ENCODE data around the gene KLHL7. TPM values are rescaled to one million over a fixed set of nuclear protein-coding genes. Genes with fewer than 3 reads are reported as not detected.

The KLHL7 gene
- total RNA-seq, 1 experiment from 2014 or later: 33.8 TPM

DNA sequence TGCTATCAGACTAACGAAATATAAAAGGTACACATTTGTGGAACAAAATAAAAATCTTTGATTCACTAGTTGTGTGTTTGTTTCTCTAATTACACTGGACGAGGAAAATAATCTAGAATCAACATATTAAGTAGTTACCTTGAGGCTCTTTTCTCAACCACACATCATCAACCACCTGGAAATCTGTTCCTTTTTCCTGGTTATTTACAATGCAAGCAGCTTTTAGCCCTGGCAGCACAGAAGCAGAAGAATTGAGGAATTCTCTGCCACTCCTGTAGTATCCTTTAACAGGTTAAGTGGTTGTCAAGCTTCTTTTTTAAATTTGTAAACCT is 100.0 kb downstream of the KLHL7 start:
- ChIA-PET POLR2A (no interaction called here), CTCF (no interaction called here)
- in situ Hi-C loops (cut with HindIII; ENCODE audit: low pct_unique_long_range_greater_than_20kb, low sequenced_read_pairs) (no loop called here), intact Hi-C loops (cut with micrococcal nuclease; ENCODE audit: unreplicated experiment) (no loop called here)
- H3K9me3 ChIP-seq (ENCODE audit: control insufficient read depth, insufficient read depth, low read depth, low read length): no peaks in the 10 kb centered on the region
- BruUV-seq (replicated peaks): no TSS peak
- ATAC-seq (no peak), DNase-seq (ENCODE audit: low read depth, low spot score) (no peak)
- H3K27me3 ChIP-seq (ENCODE audit: control insufficient read depth, insufficient read depth, low read length): no peaks in the 10 kb centered on the region
- TF ChIP-seq, protein P1, sequence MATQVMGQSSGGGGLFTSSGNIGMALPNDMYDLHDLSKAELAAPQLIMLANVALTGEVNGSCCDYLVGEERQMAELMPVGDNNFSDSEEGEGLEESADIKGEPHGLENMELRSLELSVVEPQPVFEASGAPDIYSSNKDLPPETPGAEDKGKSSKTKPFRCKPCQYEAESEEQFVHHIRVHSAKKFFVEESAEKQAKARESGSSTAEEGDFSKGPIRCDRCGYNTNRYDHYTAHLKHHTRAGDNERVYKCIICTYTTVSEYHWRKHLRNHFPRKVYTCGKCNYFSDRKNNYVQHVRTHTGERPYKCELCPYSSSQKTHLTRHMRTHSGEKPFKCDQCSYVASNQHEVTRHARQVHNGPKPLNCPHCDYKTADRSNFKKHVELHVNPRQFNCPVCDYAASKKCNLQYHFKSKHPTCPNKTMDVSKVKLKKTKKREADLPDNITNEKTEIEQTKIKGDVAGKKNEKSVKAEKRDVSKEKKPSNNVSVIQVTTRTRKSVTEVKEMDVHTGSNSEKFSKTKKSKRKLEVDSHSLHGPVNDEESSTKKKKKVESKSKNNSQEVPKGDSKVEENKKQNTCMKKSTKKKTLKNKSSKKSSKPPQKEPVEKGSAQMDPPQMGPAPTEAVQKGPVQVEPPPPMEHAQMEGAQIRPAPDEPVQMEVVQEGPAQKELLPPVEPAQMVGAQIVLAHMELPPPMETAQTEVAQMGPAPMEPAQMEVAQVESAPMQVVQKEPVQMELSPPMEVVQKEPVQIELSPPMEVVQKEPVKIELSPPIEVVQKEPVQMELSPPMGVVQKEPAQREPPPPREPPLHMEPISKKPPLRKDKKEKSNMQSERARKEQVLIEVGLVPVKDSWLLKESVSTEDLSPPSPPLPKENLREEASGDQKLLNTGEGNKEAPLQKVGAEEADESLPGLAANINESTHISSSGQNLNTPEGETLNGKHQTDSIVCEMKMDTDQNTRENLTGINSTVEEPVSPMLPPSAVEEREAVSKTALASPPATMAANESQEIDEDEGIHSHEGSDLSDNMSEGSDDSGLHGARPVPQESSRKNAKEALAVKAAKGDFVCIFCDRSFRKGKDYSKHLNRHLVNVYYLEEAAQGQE (IDR thresholded peaks at IDR 0.05; ENCODE audit: insufficient read depth in 1 of 2, low read depth in 2 of 2, low read length in 1 of 2): no peak
- TF ChIP-seq SIN3A (IDR thresholded peaks at IDR 0.05; ENCODE audit: borderline replicate concordance, insufficient read depth, low read depth, low read length): no peak
- no peak overlapping the region for H3K4me3 ChIP-seq (ENCODE audit: low read depth in 2 of 2, low read length in 2 of 2)
- H3K4me1 ChIP-seq (ENCODE audit: control insufficient read depth, insufficient read depth, low read length): no peaks in the 10 kb centered on the region
- H3K36me3 ChIP-seq (ENCODE audit: control insufficient read depth, insufficient read depth, low read length): peaks cover 6% of the 10 kb centered on the region; the same call in 1 of the 2 replicates
- no peak overlapping the region for H3K27ac ChIP-seq (ENCODE audit: low read length)

DNA sequence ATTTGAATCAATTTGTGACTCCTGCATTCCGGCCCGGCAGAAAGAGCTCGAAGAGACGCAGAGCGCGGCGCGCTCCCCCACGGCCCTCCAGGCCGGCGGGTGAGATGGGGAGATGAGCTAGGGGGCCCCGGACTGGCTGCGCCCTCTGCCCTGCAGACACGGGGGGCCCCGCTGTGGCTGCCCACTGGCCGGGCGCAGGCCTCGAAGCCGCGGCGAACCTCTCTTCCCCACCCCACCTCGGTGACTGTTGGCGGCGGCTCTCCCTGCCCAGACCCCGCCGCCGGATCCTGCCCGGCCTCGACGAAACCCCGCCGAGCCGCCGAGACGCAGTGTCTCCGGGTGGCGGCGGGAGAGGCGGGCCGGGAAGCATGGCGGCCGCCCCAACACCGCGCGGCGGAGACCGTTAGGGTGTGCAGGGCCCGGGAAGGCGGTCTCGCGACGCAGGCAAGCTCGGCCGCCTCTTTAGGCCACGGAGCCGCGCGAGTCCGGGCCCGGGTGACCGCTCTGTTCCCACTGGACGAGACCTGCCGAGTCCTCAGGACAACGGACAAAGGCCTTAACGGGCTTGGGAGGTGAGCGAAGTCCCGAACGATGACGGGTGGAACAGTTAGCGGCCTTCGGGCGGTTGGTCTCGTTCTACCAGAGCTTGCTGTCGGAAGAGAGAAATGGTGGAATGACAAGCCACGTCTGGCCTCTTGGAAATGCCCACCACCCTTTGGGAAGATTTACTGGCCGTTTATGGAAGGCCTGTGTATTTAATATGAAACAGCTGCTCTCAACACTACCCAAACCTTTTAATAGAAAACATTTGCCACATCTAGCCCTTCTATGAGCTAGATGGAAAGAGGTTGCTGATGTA is 100.6 kb downstream of the KLHL7 start:
- DNase-seq (ENCODE audit: low read depth, low spot score) (no peak), ATAC-seq (no peak)
- intact Hi-C loops (cut with micrococcal nuclease; ENCODE audit: unreplicated experiment): no loop called here
- no peaks in the 10 kb centered on the region for H3K27me3 ChIP-seq (ENCODE audit: control insufficient read depth, insufficient read depth, low read length)
- H3K9me3 ChIP-seq (ENCODE audit: control insufficient read depth, insufficient read depth, low read depth, low read length): no peaks in the 10 kb centered on the region
- no peak overlapping the region for H3K27ac ChIP-seq (ENCODE audit: low read length)
- CTCF ChIA-PET: no interaction called here
- no peak overlapping the region for H3K4me3 ChIP-seq (ENCODE audit: low read depth in 2 of 2, low read length in 2 of 2)
- no peaks in the 10 kb centered on the region for H3K4me1 ChIP-seq (ENCODE audit: control insufficient read depth, insufficient read depth, low read length)
- H3K36me3 ChIP-seq (ENCODE audit: control insufficient read depth, insufficient read depth, low read length): no peaks in the 10 kb centered on the region
- POLR2A ChIA-PET: no interaction called here
- in situ Hi-C loops (cut with HindIII; ENCODE audit: low pct_unique_long_range_greater_than_20kb, low sequenced_read_pairs): no loop called here
- TF ChIP-seq TCF7L2 (IDR thresholded peaks at IDR 0.05; ENCODE audit: low read depth, low read length) (no peak), POLR2AphosphoS5 (IDR thresholded peaks at IDR 0.05; ENCODE audit: low read depth, low read length) (no peak)
- TF ChIP-seq, protein P2, sequence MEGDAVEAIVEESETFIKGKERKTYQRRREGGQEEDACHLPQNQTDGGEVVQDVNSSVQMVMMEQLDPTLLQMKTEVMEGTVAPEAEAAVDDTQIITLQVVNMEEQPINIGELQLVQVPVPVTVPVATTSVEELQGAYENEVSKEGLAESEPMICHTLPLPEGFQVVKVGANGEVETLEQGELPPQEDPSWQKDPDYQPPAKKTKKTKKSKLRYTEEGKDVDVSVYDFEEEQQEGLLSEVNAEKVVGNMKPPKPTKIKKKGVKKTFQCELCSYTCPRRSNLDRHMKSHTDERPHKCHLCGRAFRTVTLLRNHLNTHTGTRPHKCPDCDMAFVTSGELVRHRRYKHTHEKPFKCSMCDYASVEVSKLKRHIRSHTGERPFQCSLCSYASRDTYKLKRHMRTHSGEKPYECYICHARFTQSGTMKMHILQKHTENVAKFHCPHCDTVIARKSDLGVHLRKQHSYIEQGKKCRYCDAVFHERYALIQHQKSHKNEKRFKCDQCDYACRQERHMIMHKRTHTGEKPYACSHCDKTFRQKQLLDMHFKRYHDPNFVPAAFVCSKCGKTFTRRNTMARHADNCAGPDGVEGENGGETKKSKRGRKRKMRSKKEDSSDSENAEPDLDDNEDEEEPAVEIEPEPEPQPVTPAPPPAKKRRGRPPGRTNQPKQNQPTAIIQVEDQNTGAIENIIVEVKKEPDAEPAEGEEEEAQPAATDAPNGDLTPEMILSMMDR (IDR thresholded peaks at IDR 0.05): no peak
- TF ChIP-seq, protein P1 (IDR thresholded peaks at IDR 0.05; ENCODE audit: insufficient read depth in 1 of 2, low read depth in 2 of 2, low read length in 1 of 2): no peak
- BruUV-seq (replicated peaks): no TSS peak
